ENCODE data around the gene OOSP1. TPM values are rescaled to one million over a fixed set of nuclear protein-coding genes. Genes with fewer than 3 reads are reported as not detected.
"Not testable (repeated sequence)": the region's sequence is repeated elsewhere in the genome, so short reads cannot be mapped to it uniquely, and the experiment has no call there.

The OOSP1 gene
- total RNA-seq, 6 experiments from 2014 or later, result not detected

DNA sequence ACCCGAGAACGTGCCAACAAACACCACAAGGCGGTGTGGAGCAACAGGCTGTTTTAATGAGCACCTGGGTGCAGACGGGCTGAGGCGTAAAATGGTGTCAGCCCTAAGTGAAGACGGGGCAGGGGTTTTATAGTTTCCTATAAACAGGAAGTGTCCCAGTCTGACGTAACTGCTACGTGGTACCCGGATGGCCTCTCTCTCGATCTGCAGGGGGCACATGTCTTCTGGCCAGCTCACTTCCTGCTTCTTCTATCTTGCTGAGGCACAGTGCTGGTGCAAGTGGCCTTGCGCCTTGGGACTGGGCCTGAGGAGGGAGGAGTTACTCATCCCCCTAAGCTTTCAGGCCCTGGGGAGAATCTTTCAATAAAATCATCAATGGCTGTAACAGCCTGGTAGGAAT, 38.7 kb upstream of the OOSP1 start:
- Histone ChIP-seq H3K36me3 (no peaks in the 10 kb centered on the region), H3K27ac (no peak overlapping the region), H3K27me3 (no peaks in the 10 kb centered on the region), H3K9me3 (no peaks in the 10 kb centered on the region), H3K4me3 (no peak overlapping the region), H3K4me1 (no peaks in the 10 kb centered on the region)
- TF ChIP-seq POLR2A (IDR thresholded peaks at IDR 0.05), result no peak
- TF ChIP-seq CTCF (IDR thresholded peaks at IDR 0.05), result no peak
- DNase-seq (no peak), ATAC-seq (no peak)
- intact Hi-C loops (cut with DNase I), result no loop called here
- WGBS (ENCODE audit: insufficient coverage, low coverage, low lambda C conversion rate, missing lambda C conversion rate), result 69% methylated on average over 6 of the region's 11 CpGs

GRCh38 chr11:59900366-59901126, 37.7 kb upstream of the OOSP1 start:
- Histone ChIP-seq H3K27me3 (no peaks in the 10 kb centered on the region), H3K27ac (peak overlapping the region in 1 of 3 donors; percentile 21), H3K36me3 (no peaks in the 10 kb centered on the region), H3K9me3 (no peaks in the 10 kb centered on the region), H3K4me1 (no peaks in the 10 kb centered on the region), H3K4me3 (no peak overlapping the region)
- intact Hi-C loops (cut with DNase I), result no loop called here
- ATAC-seq, result no peak
- WGBS (ENCODE audit: insufficient coverage, low coverage, low lambda C conversion rate, missing lambda C conversion rate), result 59% methylated on average over 6 of the region's 6 CpGs
- TF ChIP-seq CTCF (IDR thresholded peaks at IDR 0.05) (no peak), POLR2A (IDR thresholded peaks at IDR 0.05) (no peak)
- no peak for DNase-seq

DNA sequence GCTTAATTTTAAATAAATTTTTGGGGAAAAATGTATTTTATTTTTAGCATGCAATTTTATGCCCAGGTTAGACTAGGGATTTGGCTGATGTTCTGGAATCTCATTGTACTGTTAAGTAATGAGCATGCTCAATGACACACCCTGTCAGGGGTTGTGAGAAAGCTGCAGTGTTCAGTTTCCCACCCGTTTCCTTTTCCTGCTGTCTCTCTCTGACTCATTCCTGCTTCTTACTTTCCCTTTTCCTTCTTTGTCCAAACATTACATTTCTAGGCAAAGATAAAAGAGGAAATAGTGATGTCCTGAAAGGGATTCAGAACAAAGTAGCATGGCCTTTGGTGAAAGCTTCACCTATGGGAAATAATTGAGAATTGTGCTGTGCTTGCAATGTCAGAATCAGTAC, 36.9 kb upstream of the OOSP1 start:
- DNase-seq (no peak), ATAC-seq (peak; percentile 27 to 89 (median 58))
- Histone ChIP-seq H3K27me3 (no peaks in the 10 kb centered on the region), H3K4me1 (no peaks in the 10 kb centered on the region), H3K36me3 (no peaks in the 10 kb centered on the region), H3K4me3 (no peak overlapping the region), H3K9me3 (no peaks in the 10 kb centered on the region), H3K27ac (peak overlapping the region in 1 of 3 donors; percentile 5)
- no peak for TF ChIP-seq POLR2A (IDR thresholded peaks at IDR 0.05)
- TF ChIP-seq CTCF (IDR thresholded peaks at IDR 0.05), result no peak
- 31% methylated on average over 1 of the region's 1 CpG for WGBS (ENCODE audit: insufficient coverage, low coverage, low lambda C conversion rate, missing lambda C conversion rate)
- intact Hi-C loops (cut with DNase I), result no loop called here

DNA sequence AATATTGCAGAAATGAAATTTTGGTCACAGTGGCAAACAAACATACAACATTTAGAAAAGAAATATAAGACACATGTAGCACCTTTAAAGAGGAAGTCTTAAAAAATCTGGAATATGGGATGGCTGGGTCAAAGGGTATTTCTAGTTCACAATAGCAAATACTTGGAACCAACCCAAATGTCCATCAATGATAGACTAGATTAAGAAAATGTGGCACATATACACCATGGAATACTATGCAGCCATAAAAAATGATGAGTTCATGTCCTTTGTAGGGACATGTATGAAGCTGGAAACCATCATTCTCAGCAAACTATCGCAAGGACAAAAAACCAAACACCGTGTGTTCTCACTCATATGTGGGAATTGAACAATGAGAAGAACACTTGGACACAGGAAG, 34.7 kb upstream of the OOSP1 start:
- ATAC-seq; H3K9me3 ChIP-seq; DNase-seq; H3K4me1 ChIP-seq; H3K36me3 ChIP-seq; H3K27me3 ChIP-seq; intact Hi-C loops (cut with DNase I); H3K27ac ChIP-seq; H3K4me3 ChIP-seq: not testable (repeated sequence)
- 92% methylated on average over 2 of the region's 2 CpGs for WGBS (ENCODE audit: insufficient coverage, low coverage, low lambda C conversion rate, missing lambda C conversion rate)

DNA sequence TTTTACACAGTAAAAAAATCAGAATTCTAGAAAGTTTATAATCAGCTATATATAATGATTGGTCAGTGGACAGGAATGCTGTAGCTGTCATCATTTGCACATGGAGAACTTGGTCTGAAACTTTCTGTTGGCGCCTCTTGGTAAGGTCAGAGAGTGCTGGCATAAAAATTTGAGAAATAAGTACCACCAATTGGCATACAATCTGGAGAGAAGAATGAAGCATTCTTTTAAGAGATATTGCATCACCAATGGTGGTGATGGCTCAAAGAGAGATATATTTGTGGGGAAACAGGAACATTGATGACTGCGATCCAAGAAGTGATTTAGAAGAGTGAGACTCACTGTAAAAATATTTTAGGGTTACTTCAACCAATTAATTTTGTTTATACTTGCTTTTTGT, 19.8 kb upstream of the OOSP1 start:
- H3K4me1 ChIP-seq, result no peaks in the 10 kb centered on the region
- no peak for ATAC-seq
- intact Hi-C loops (cut with DNase I), result no loop called here

More for the DNA sequence above, 19.8 kb upstream of the OOSP1 start:
- Histone ChIP-seq H3K27me3 (no peaks in the 10 kb centered on the region), H3K36me3 (no peaks in the 10 kb centered on the region), H3K27ac (no peak overlapping the region), H3K4me3 (no peak overlapping the region), H3K9me3 (peaks cover 0 to 4% (median 0%) of the 10 kb centered on the region in 4 donors)
- 72% methylated on average over 2 of the region's 2 CpGs for WGBS (ENCODE audit: insufficient coverage, low coverage, low lambda C conversion rate, missing lambda C conversion rate)
- no peak for DNase-seq
- TF ChIP-seq POLR2A (IDR thresholded peaks at IDR 0.05), result no peak
- TF ChIP-seq CTCF (IDR thresholded peaks at IDR 0.05), result no peak

Data from right lobe of liver (tissue), 6 donors.